Nephron (organoid): Measurements from ENCODE around the gene VENTX.

Experiments used
- H3K27ac Mint-ChIP-seq, 3 experiments: 2 replicates each; pipeline ENCODE4 v1.8.0; 2020; ENCODE audit warnings: mixed read lengths in 3 of 3, mild to moderate bottlenecking in 2 of 3, moderate library complexity in 1 of 3
- H3K27me3 Mint-ChIP-seq: 2 replicates; pipeline ENCODE4 v1.8.0; 2021; ENCODE audit warnings: low read depth, mild to moderate bottlenecking, moderate library complexity, mixed read lengths
- H3K36me3 Mint-ChIP-seq: 2 replicates; pipeline ENCODE4 v1.8.0; 2020; ENCODE audit warnings: low read depth, mixed read lengths
- H3K4me1 Mint-ChIP-seq: 2 replicates; pipeline ENCODE4 v1.8.0; 2020; ENCODE audit warnings: mixed read lengths
- H3K4me3 Mint-ChIP-seq, 3 experiments: 2 replicates each; pipeline ENCODE4 v1.8.0; 2020; ENCODE audit warnings: mild to moderate bottlenecking in 3 of 3, mixed read lengths in 3 of 3, moderate library complexity in 2 of 3
- H3K9me3 Mint-ChIP-seq: 2 replicates; pipeline ENCODE4 v1.8.0; 2020; ENCODE audit warnings: mixed read lengths
- TF ChIP-seq, protein P1 (sequence below), 3 experiments: fragments of 200-600 bp; sonication (generic); IDR thresholded peaks; one replicate each; pipeline ENCODE4 v1.5.0; 2021; ENCODE audit warnings: antibody characterized with exemption in 3 of 3; ENCODE audit not compliant: unreplicated experiment in 3 of 3

VENTX gene

GRCh38 chr10:133211141-133211830 is 26.4 kb upstream of the VENTX start:
- TF ChIP-seq, protein P1, sequence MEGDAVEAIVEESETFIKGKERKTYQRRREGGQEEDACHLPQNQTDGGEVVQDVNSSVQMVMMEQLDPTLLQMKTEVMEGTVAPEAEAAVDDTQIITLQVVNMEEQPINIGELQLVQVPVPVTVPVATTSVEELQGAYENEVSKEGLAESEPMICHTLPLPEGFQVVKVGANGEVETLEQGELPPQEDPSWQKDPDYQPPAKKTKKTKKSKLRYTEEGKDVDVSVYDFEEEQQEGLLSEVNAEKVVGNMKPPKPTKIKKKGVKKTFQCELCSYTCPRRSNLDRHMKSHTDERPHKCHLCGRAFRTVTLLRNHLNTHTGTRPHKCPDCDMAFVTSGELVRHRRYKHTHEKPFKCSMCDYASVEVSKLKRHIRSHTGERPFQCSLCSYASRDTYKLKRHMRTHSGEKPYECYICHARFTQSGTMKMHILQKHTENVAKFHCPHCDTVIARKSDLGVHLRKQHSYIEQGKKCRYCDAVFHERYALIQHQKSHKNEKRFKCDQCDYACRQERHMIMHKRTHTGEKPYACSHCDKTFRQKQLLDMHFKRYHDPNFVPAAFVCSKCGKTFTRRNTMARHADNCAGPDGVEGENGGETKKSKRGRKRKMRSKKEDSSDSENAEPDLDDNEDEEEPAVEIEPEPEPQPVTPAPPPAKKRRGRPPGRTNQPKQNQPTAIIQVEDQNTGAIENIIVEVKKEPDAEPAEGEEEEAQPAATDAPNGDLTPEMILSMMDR (IDR thresholded peaks at IDR 0.05; ENCODE audit: unreplicated experiment in 3 of 3): no peak
- Mint-ChIP-seq H3K9me3 (no peaks in the 10 kb centered on the region), H3K4me1 (no peaks in the 10 kb centered on the region), H3K27me3 (peaks cover 15% of the 10 kb centered on the region), H3K36me3 (peaks cover 7% of the 10 kb centered on the region), H3K4me3 (no peak overlapping the region), H3K27ac (no peak overlapping the region)

DNA sequence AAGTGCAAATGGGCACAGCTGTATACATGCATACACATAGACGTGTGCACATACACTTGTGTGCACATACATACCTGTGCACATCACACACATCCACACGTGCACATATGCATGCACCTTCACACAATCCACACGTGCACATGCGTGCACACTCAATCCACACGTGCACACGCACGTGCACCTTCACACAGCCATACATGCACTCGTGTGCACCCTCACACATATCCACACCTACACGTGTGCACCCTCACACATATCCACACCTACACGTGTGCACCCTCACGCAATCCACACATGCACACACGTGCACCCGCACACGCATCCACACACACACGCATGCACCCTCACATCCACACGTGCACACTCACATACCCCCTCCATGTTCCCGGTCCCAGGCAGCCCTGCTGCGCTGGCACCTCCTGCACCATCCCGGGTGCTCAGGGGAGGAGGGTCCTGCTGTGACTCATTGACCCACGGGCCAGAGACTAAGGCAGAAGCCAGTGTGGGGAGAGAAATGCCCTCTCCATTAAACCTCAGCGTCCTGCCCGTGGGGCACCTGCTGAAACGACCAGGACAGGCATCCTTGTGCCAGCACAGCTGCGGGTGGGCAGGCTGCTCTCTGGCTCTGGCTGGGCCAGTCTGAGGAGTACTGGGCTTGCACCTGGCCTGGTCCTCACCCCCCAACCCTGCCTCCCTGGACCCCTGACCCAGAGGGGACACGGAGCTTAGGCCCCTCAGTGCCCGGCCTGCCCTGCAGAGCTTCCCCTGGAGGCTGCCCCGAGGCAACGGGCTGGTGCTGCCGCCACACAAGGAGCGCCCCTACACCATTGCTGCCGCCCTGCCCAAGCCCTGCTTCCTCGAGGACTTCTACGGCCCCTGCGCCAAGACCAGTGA is 25.4 kb upstream of the VENTX start:
- H3K36me3 Mint-ChIP-seq: peaks cover 11% of the 10 kb centered on the region
- no peak overlapping the region for H3K27ac Mint-ChIP-seq
- H3K27me3 Mint-ChIP-seq: peaks cover 25% of the 10 kb centered on the region
- H3K4me1 Mint-ChIP-seq: no peaks in the 10 kb centered on the region
- TF ChIP-seq, protein P1 (IDR thresholded peaks at IDR 0.05; ENCODE audit: unreplicated experiment in 3 of 3): no peak
- no peak overlapping the region for H3K4me3 Mint-ChIP-seq
- no peaks in the 10 kb centered on the region for H3K9me3 Mint-ChIP-seq

- H3K27ac Mint-ChIP-seq: no peak overlapping the region
- peaks cover 25% of the 10 kb centered on the region for H3K27me3 Mint-ChIP-seq
- no peaks in the 10 kb centered on the region for H3K4me1 Mint-ChIP-seq
- H3K9me3 Mint-ChIP-seq: no peaks in the 10 kb centered on the region
- H3K36me3 Mint-ChIP-seq: peaks cover 11% of the 10 kb centered on the region
- no peak overlapping the region for H3K4me3 Mint-ChIP-seq
- TF ChIP-seq, protein P1 (IDR thresholded peaks at IDR 0.05; ENCODE audit: unreplicated experiment in 3 of 3): no peak
Measured at GRCh38 chr10:133212853-133213494, 24.7 kb upstream of the VENTX start.

GRCh38 chr10:133213641-133214467 is 23.8 kb upstream of the VENTX start:
- Mint-ChIP-seq H3K27me3 (peaks cover 32% of the 10 kb centered on the region), H3K4me3 (no peak overlapping the region), H3K9me3 (no peaks in the 10 kb centered on the region), H3K4me1 (no peaks in the 10 kb centered on the region), H3K27ac (no peak overlapping the region), H3K36me3 (peaks cover 11% of the 10 kb centered on the region)
- TF ChIP-seq, protein P1 (IDR thresholded peaks at IDR 0.05; ENCODE audit: unreplicated experiment in 3 of 3): no peak

GRCh38 chr10:133214468-133215410 is 22.9 kb upstream of the VENTX start:
- H3K36me3 Mint-ChIP-seq: peaks cover 11% of the 10 kb centered on the region
- H3K9me3 Mint-ChIP-seq: no peaks in the 10 kb centered on the region
- H3K4me3 Mint-ChIP-seq: no peak overlapping the region
- H3K27me3 Mint-ChIP-seq: peaks cover 39% of the 10 kb centered on the region
- no peaks in the 10 kb centered on the region for H3K4me1 Mint-ChIP-seq
- H3K27ac Mint-ChIP-seq: no peak overlapping the region
- TF ChIP-seq, protein P1 (IDR thresholded peaks at IDR 0.05; ENCODE audit: unreplicated experiment in 3 of 3): no peak
